OCI-LY1 (cell line): Measurements from ENCODE around the gene EPHB2.

Experiments
- H2AFZ ChIP-seq: fragments of 200-600 bp; sonication (generic), shearing (Covaris generic); 2 replicates; pipeline ENCODE4 v1.6.0; 2014; ENCODE audit warnings: antibody characterized with exemption, mild to moderate bottlenecking, low read length
- H3F3A ChIP-seq: fragments of 200-600 bp; sonication (generic), shearing (Covaris generic); 2 replicates; pipeline ENCODE4 v1.6.0; 2014; ENCODE audit warnings: mild to moderate bottlenecking, antibody characterized with exemption, low read length, moderate library complexity; ENCODE audit not compliant: insufficient read depth
- H3K27ac ChIP-seq: fragments of 200-600 bp; sonication (generic); 2 replicates; pipeline ENCODE4 v1.5.1; 2014; ENCODE audit warnings: low read length, mixed run types, mild to moderate bottlenecking, low read depth; ENCODE audit not compliant: poor library complexity, severe bottlenecking
- H3K27me3 ChIP-seq: fragments of 200-600 bp; sonication (generic); 2 replicates; pipeline ENCODE4 v1.6.0; 2014; ENCODE audit warnings: antibody characterized with exemption, mild to moderate bottlenecking, low read length, moderate library complexity; ENCODE audit not compliant: insufficient read depth
- H3K36me3 ChIP-seq: fragments of 200-600 bp; sonication (generic); 2 replicates; pipeline ENCODE4 v1.6.1; 2014; ENCODE audit warnings: mild to moderate bottlenecking, antibody characterized with exemption, low read length, moderate library complexity, mixed read lengths; ENCODE audit not compliant: insufficient read depth
- H3K4me1 ChIP-seq: fragments of 200-600 bp; sonication (generic); 2 replicates; pipeline ENCODE4 v1.5.1; 2014; ENCODE audit warnings: mild to moderate bottlenecking, low read length, moderate library complexity; ENCODE audit not compliant: insufficient read depth, severe bottlenecking
- H3K4me2 ChIP-seq: fragments of 200-600 bp; sonication (generic), shearing (Covaris generic); 2 replicates; pipeline ENCODE4 v1.6.1; 2014; ENCODE audit warnings: low read length
- H3K4me3 ChIP-seq: fragments of 200-600 bp; sonication (generic); 2 replicates; pipeline ENCODE4 v1.5.1; 2014; ENCODE audit warnings: low read length, low read depth, mild to moderate bottlenecking, mixed read lengths; ENCODE audit not compliant: poor library complexity, severe bottlenecking
- H3K79me2 ChIP-seq: fragments of 200-600 bp; shearing (Covaris generic); 2 replicates; pipeline ENCODE4 v1.6.1; 2016; ENCODE audit warnings: mixed run types, low read length, mixed read lengths; ENCODE audit not compliant: insufficient read depth
- H3K9ac ChIP-seq: fragments of 200-600 bp; sonication (generic), shearing (Covaris generic); 2 replicates; pipeline ENCODE4 v1.6.1; 2014; ENCODE audit warnings: mild to moderate bottlenecking, low read length, mixed read lengths
- H3K9me2 ChIP-seq: fragments of 200-600 bp; sonication (generic), shearing (Covaris generic); 2 replicates; pipeline ENCODE4 v1.6.1; 2014; ENCODE audit warnings: low read depth, mild to moderate bottlenecking, low read length, mixed read lengths
- H3K9me3 ChIP-seq: fragments of 200-600 bp; shearing (Covaris generic); 2 replicates; pipeline ENCODE4 v1.6.1; 2014; ENCODE audit warnings: low read length, mixed read lengths
- H4K20me1 ChIP-seq: fragments of 200-600 bp; sonication (generic), shearing (Covaris generic); 2 replicates; pipeline ENCODE4 v1.6.0; 2016; ENCODE audit warnings: mild to moderate bottlenecking, low read length; ENCODE audit not compliant: insufficient read depth
- CTCF ChIP-seq: fragments of 200-600 bp; sonication (generic), shearing (Covaris generic); IDR thresholded peaks from 2 replicates; pipeline ENCODE4 v1.5.1; 2017; ENCODE audit warnings: mild to moderate bottlenecking, antibody characterized with exemption, low read length, moderate library complexity, mixed read lengths
- EZH2 ChIP-seq: fragments of 200-600 bp; sonication (generic), shearing (Covaris generic); IDR thresholded peaks from 2 replicates; pipeline ENCODE4 v1.8.0; 2017; ENCODE audit warnings: borderline replicate concordance, mixed run types, mild to moderate bottlenecking, antibody characterized with exemption, low read length, moderate library complexity, mixed read lengths

The EPHB2 gene

GRCh38 chr1:22756125-22756735, 45.6 kb downstream of the EPHB2 start:
- Histone ChIP-seq H3K36me3 (no peaks in the 10 kb centered on the region), H3K4me1 (no peaks in the 10 kb centered on the region), H3K4me3 (no peak overlapping the region), H3K9ac (no peak overlapping the region), H2AFZ (no peak overlapping the region), H4K20me1 (no peaks in the 10 kb centered on the region), H3K79me2 (no peaks in the 10 kb centered on the region), H3K4me2 (no peak overlapping the region), H3K27me3 (no peaks in the 10 kb centered on the region), H3F3A (no peaks in the 10 kb centered on the region), H3K9me2 (no peaks in the 10 kb centered on the region), H3K9me3 (no peaks in the 10 kb centered on the region), H3K27ac (no peak overlapping the region)
- TF ChIP-seq EZH2, result no peak
- TF ChIP-seq CTCF, result no peak

- no peak overlapping the region for H3K9ac ChIP-seq
- no peak overlapping the region for H3K4me3 ChIP-seq
- TF ChIP-seq EZH2 (no peak), CTCF (no peak)
- no peaks in the 10 kb centered on the region for H4K20me1 ChIP-seq
- H3K9me3 ChIP-seq, result no peaks in the 10 kb centered on the region
- H3K79me2 ChIP-seq, result no peaks in the 10 kb centered on the region
- H3F3A ChIP-seq, result no peaks in the 10 kb centered on the region
- no peak overlapping the region for H3K4me2 ChIP-seq
- no peaks in the 10 kb centered on the region for H3K36me3 ChIP-seq
- no peak overlapping the region for H3K27ac ChIP-seq
- H3K9me2 ChIP-seq, result no peaks in the 10 kb centered on the region
- 0 out of 2 replicates have a peak, but pooled peaks cover under 1% of the 10 kb centered on the region for H3K27me3 ChIP-seq
- no peaks in the 10 kb centered on the region for H3K4me1 ChIP-seq
- no peak overlapping the region for H2AFZ ChIP-seq
Measured at GRCh38 chr1:22760455-22760854, 49.8 kb downstream of the EPHB2 start.

GRCh38 chr1:22761101-22761500, 50.5 kb downstream of the EPHB2 start:
- no peaks in the 10 kb centered on the region for H3K4me1 ChIP-seq
- no peak overlapping the region for H3K27ac ChIP-seq
- TF ChIP-seq EZH2 (no peak), CTCF (no peak)
- H3K4me2 ChIP-seq, result no peak overlapping the region
- no peaks in the 10 kb centered on the region for H4K20me1 ChIP-seq
- 0 out of 2 replicates have a peak, but pooled peaks cover 3% of the 10 kb centered on the region for H3K27me3 ChIP-seq
- no peaks in the 10 kb centered on the region for H3K79me2 ChIP-seq
- H3K36me3 ChIP-seq, result no peaks in the 10 kb centered on the region
- H2AFZ ChIP-seq, result no peak overlapping the region
- H3K9me2 ChIP-seq, result no peaks in the 10 kb centered on the region
- H3K9ac ChIP-seq, result no peak overlapping the region
- H3K9me3 ChIP-seq, result no peaks in the 10 kb centered on the region
- H3K4me3 ChIP-seq, result no peak overlapping the region
- no peaks in the 10 kb centered on the region for H3F3A ChIP-seq
